Keratinocyte (primary cell): Measurements from ENCODE around the gene TARBP1. TPM values are rescaled to one million over a fixed set of nuclear protein-coding genes. Genes with fewer than 3 reads are reported as not detected.

Source experiments
- DNase-seq: peaks from one replicate; pipeline ENCODE4 v3.0.0-alpha.2; 2011; ENCODE audit warnings: low read depth, missing footprints, low spot score
- FAIRE-seq: peaks from 2 replicates; lab custom pipeline; 2011; peaks lifted over from hg19 to GRCh38; lab: Jason Lieb, UNC
- H2AFZ ChIP-seq: 2 replicates; pipeline ENCODE4 v1.6.0; 2012; ENCODE audit warnings: low read length, control low read depth, inconsistent platforms; ENCODE audit not compliant: control insufficient read depth
- H3K27ac ChIP-seq: 2 replicates; pipeline ENCODE4 v1.5.1; 2011; ENCODE audit warnings: low read length; ENCODE audit not compliant: control insufficient read depth, insufficient read depth
- H3K27me3 ChIP-seq: 3 replicates; pipeline ENCODE4 v1.6.0; 2011; ENCODE audit warnings: low read length; ENCODE audit not compliant: control insufficient read depth, insufficient read depth; ENCODE audit errors: extremely low read depth
- H3K36me3 ChIP-seq, 2 experiments: 2 replicates in 1 of 2; 3 replicates in 1 of 2; pipeline ENCODE4 v1.5.1; 2011; ENCODE audit warnings: low read length in 2 of 2, mild to moderate bottlenecking in 1 of 2; ENCODE audit not compliant: control insufficient read depth in 2 of 2, insufficient read depth in 2 of 2; ENCODE audit errors: extremely low read depth in 1 of 2
- H3K4me1 ChIP-seq: 3 replicates; pipeline ENCODE4 v1.5.1; 2011; ENCODE audit warnings: low read length; ENCODE audit not compliant: control insufficient read depth, insufficient read depth; ENCODE audit errors: extremely low read depth
- H3K4me2 ChIP-seq: 3 replicates; pipeline ENCODE4 v1.6.0; 2011; ENCODE audit warnings: low read depth, low read length; ENCODE audit not compliant: control insufficient read depth, insufficient read depth; ENCODE audit errors: extremely low read depth
- H3K4me3 ChIP-seq, 3 experiments: fragments of 200-600 bp in 1 of 3; sonication (generic) in 1 of 3; 2 replicates in 2 of 3; 3 replicates in 1 of 3; pipeline ENCODE4 v1.5.1; 2011 to 2016; ENCODE audit warnings: low read length in 3 of 3, mild to moderate bottlenecking in 3 of 3, control low read depth in 2 of 3, inconsistent platforms in 1 of 3, low read depth in 1 of 3, mixed read lengths in 1 of 3, mixed run types in 1 of 3, moderate library complexity in 1 of 3; ENCODE audit not compliant: control insufficient read depth in 2 of 3, insufficient read depth in 2 of 3; ENCODE audit errors: extremely low read depth in 1 of 3
- H3K79me2 ChIP-seq: 2 replicates; pipeline ENCODE4 v1.6.0; 2012; ENCODE audit warnings: low read length; ENCODE audit not compliant: control insufficient read depth, insufficient read depth
- H3K9ac ChIP-seq: 3 replicates; pipeline ENCODE4 v1.6.0; 2011; ENCODE audit warnings: low read length; ENCODE audit not compliant: control insufficient read depth, insufficient read depth; ENCODE audit errors: extremely low read depth
- H3K9me1 ChIP-seq: 3 replicates; pipeline ENCODE4 v1.6.0; 2011; ENCODE audit warnings: low read length; ENCODE audit not compliant: control insufficient read depth, insufficient read depth; ENCODE audit errors: extremely low read depth
- H3K9me3 ChIP-seq: 2 replicates; pipeline ENCODE4 v1.5.1; 2012; ENCODE audit warnings: low read depth, low read length; ENCODE audit not compliant: control insufficient read depth
- H4K20me1 ChIP-seq: 3 replicates; pipeline ENCODE4 v1.6.0; 2011; ENCODE audit warnings: low read length; ENCODE audit not compliant: control insufficient read depth, insufficient read depth; ENCODE audit errors: extremely low read depth
- CTCF ChIP-seq, 3 experiments: IDR thresholded peaks in 1 of 3; conservative IDR thresholded peaks in 1 of 3; optimal IDR thresholded peaks in 1 of 3; 2 replicates in 2 of 3; 3 replicates in 1 of 3; pipeline versions ENCODE3 to v1.5.1; 2011; ENCODE audit warnings: low read length in 3 of 3, mild to moderate bottlenecking in 3 of 3, moderate library complexity in 2 of 3, control low read depth in 1 of 3, inconsistent platforms in 1 of 3; ENCODE audit not compliant: insufficient read depth in 2 of 3; ENCODE audit errors: extremely low read depth in 1 of 3
- EZH2 ChIP-seq: IDR thresholded peaks from one replicate; pipeline ENCODE4 v1.6.1; 2012; ENCODE audit warnings: inconsistent platforms, mild to moderate bottlenecking, low read length, moderate library complexity
- dilution Hi-C: fragments of 300-500 bp; cut with MboI; formaldehyde crosslinking; loops from one replicate; pipeline ENCODE4 v1.7.0; 2020; ENCODE audit warnings: low sequenced_read_pairs; ENCODE audit not compliant: extremely low pct_ligation_motif_present
- polyA plus RNA-seq, 5 experiments: library from polyadenylated mRNA; depleted of rRNA in 3 of 5; stranded (reverse) in 3 of 5; stranded (forward) in 1 of 5; unstranded in 1 of 5; fragments of >200 nt; gene quantifications; 1 replicate in 1 of 5; 2 replicates in 3 of 5; 3 replicates in 1 of 5; pipeline versions ENCODE4 v1.2.1 to v1.2.3, GENCODE V29; 2011 to 2012; ENCODE audit warnings: missing spikeins in 2 of 5, low read depth in 1 of 5, low replicate concordance in 1 of 5

TARBP1 gene
- polyA plus RNA-seq, 1 donor (not counting 4 experiments of a cell fraction or from before 2014, with no cell fraction given) = 28.7 TPM

GRCh38 chr1:234373064-234373958 is 105.7 kb downstream of the TARBP1 start, which contains the start of gene COA6:
Gene COA6, plus strand, starts transcription at chr1:234373456. Its CDS starts 11 bp downstream, at chr1:234373467.
- peak within 1 kb of the TSS; percentile 87 for H3K9ac ChIP-seq
- H3K36me3 ChIP-seq = peaks cover 12 to 18% of the 10 kb centered on the region in 2 experiments
- H3K9me1 ChIP-seq = no peaks in the 10 kb centered on the region
- DNase-seq (peak; percentile 83), FAIRE-seq (peak; percentile 60)
- H3K27ac ChIP-seq = peak within 1 kb of the TSS; percentile 97
- H3K4me2 ChIP-seq = peak within 1 kb of the TSS; percentile 95
- peak within 1 kb of the TSS; percentile 57 to 82 (median 67) for H3K4me3 ChIP-seq
- TF ChIP-seq CTCF (optimal IDR thresholded peaks at IDR 0.05 in 1 of 3, IDR thresholded peaks at IDR 0.05 in 1 of 3, conservative IDR thresholded peaks at IDR 0.05 in 1 of 3; ENCODE audit: extremely low read depth in 1 of 3, insufficient read depth in 2 of 3, low read length in 3 of 3) = no peak
- TF ChIP-seq EZH2 = no peak
- peaks cover 30% of the 10 kb centered on the region for H3K4me1 ChIP-seq
- H3K79me2 ChIP-seq = peaks cover 28% of the 10 kb centered on the region
- H3K9me3 ChIP-seq = no peaks in the 10 kb centered on the region
- dilution Hi-C loops = no loop called here
- H4K20me1 ChIP-seq = no peaks in the 10 kb centered on the region
- H2AFZ ChIP-seq = peak within 1 kb of the TSS; percentile 88
- H3K27me3 ChIP-seq = no peaks in the 10 kb centered on the region

GRCh38 chr1:234372011-234372757 is 106.8 kb downstream of the TARBP1 start:
- dilution Hi-C loops = no loop called here
- Histone ChIP-seq H2AFZ (no peak overlapping the region), H4K20me1 (no peaks in the 10 kb centered on the region), H3K9me1 (no peaks in the 10 kb centered on the region), H3K4me1 (peaks cover 30% of the 10 kb centered on the region), H3K27ac (peak overlapping the region; percentile 97), H3K9ac (peak overlapping the region; percentile 87), H3K36me3 (peaks cover 9 to 12% of the 10 kb centered on the region in 2 experiments), H3K9me3 (no peaks in the 10 kb centered on the region), H3K4me2 (peak overlapping the region; percentile 95), H3K79me2 (peaks cover 25% of the 10 kb centered on the region), H3K27me3 (no peaks in the 10 kb centered on the region), H3K4me3 (peak overlapping the region; percentile 57 to 82 (median 67))
- FAIRE-seq (no peak), DNase-seq (no peak)
- TF ChIP-seq EZH2 (no peak), CTCF (optimal IDR thresholded peaks at IDR 0.05 in 1 of 3, IDR thresholded peaks at IDR 0.05 in 1 of 3, conservative IDR thresholded peaks at IDR 0.05 in 1 of 3; ENCODE audit: extremely low read depth in 1 of 3, insufficient read depth in 2 of 3, low read length in 3 of 3) (no peak)
